Upper lobe of left lung (tissue), 6 donors: ENCODE data around the gene PRSS8. TPM values are rescaled to one million over a fixed set of nuclear protein-coding genes. Genes with fewer than 3 reads are reported as not detected.
A peak's percentile ranks its signal among the peaks of the same experiment; 100 is the strongest.

Experiments
- ATAC-seq, 2 donors: fragments of 200-7000 bp; cut with Tn5 transposase; one replicate each; pipeline ENCODE4 v1.9.1; 2022; ENCODE audit warnings: mild to moderate bottlenecking in 2 of 2, moderate library complexity in 2 of 2; ENCODE audit not compliant: low FRiP score in 2 of 2
- DNase-seq, 2 donors: peaks; one replicate each; pipeline ENCODE4 v3.0.0-alpha.2; 2019 to 2020
- H3K27ac ChIP-seq, 4 donors: fragments of 200-600 bp; sonication (generic); one replicate each; pipeline ENCODE4 v1.5.1; 2016 to 2019
- H3K27me3 ChIP-seq, 4 donors: fragments of 200-600 bp; sonication (generic); one replicate each; pipeline ENCODE4 v1.5.1; 2017 to 2019
- H3K36me3 ChIP-seq, 4 donors: fragments of 200-600 bp; sonication (generic); one replicate each; pipeline ENCODE4 v1.5.1; 2016 to 2019
- H3K4me1 ChIP-seq, 4 donors: fragments of 200-600 bp; sonication (generic); one replicate each; pipeline ENCODE4 v1.5.1; 2018 to 2019
- H3K4me3 ChIP-seq, 4 donors: fragments of 200-600 bp; sonication (generic); one replicate each; pipeline ENCODE4 v1.5.1; 2017 to 2019; ENCODE audit warnings: mild to moderate bottlenecking in 2 of 4, moderate library complexity in 1 of 4
- H3K9me3 ChIP-seq, 4 donors: fragments of 200-600 bp; sonication (generic); one replicate each; pipeline ENCODE4 v1.5.1; 2018 to 2019
- CTCF ChIP-seq, 6 experiments: fragments of 450-650 bp in 4 of 6; fragments of 200-600 bp in 2 of 6; sonication (generic) in 2 of 6; IDR thresholded peaks; one replicate each; pipeline ENCODE4 v1.5.1; 2016 to 2019; ENCODE audit warnings: antibody characterized with exemption in 6 of 6
- EP300 ChIP-seq, 4 donors: sonication (generic); formaldehyde crosslinking; IDR thresholded peaks; one replicate each; pipeline ENCODE4 v1.5.1; 2017; ENCODE audit warnings: antibody characterized with exemption in 4 of 4, control low read depth in 2 of 4
- POLR2A ChIP-seq, 4 donors: fragments of 450-650 bp; IDR thresholded peaks; one replicate each; pipeline ENCODE4 v1.5.1; 2016 to 2017; ENCODE audit warnings: antibody characterized with exemption in 4 of 4, mild to moderate bottlenecking in 2 of 4
- POLR2AphosphoS5 ChIP-seq, 2 donors: sonication (generic); formaldehyde crosslinking; IDR thresholded peaks; one replicate each; pipeline ENCODE4 v1.5.1; 2017; ENCODE audit warnings: antibody characterized with exemption in 2 of 2
- WGBS, 2 donors: methylation state at CpG; one replicate each; pipeline ENCODE4 v1.1.5; 2017 to 2018; 5-methylcytosine and 5-hydroxymethylcytosine counted together
- total RNA-seq, 6 donors: library from RNA; depleted of rRNA in 4 of 6; stranded (reverse); fragments of >200 nt in 4 of 6; gene quantifications; one replicate each; pipeline versions ENCODE4 v1.1.0 to v1.2.1, GENCODE V29; 2016 to 2021
- donor health status: DM: no; HTN: no; CAD: no; lungs with moderate emphysema.
- donor health status: DM: no; HTN: yes; CAD: no; lungs with severe emphysema.

PRSS8 gene
- 100 to 1,000 TPM in 3 of 6 donors, 10 to 100 TPM in 3; 59.7 to 155 (median 109) TPM for total RNA-seq

- peak; percentile 91 to 95 for DNase-seq
- ATAC-seq = peak; percentile 39 to 76
- Histone ChIP-seq H3K27ac (peak within 1 kb of the TSS; percentile 81 to 91 (median 88)), H3K9me3 (no peaks in the 10 kb centered on the region), H3K27me3 (no peaks in the 10 kb centered on the region), H3K36me3 (peaks cover 0 to 21% (median 19%) of the 10 kb centered on the region in 4 donors), H3K4me3 (peak within 1 kb of the TSS in 3 of 4 donors; percentile 53 to 62 (median 54)), H3K4me1 (peaks cover 7 to 66% (median 29%) of the 10 kb centered on the region in 4 donors)
- WGBS, 2 donors = 55 to 57% methylated on average over 11 to 21 of the region's 22 CpGs
- no peak for TF ChIP-seq CTCF (IDR thresholded peaks at IDR 0.05)
- peak in 1 of 4 donors; percentile 52 for TF ChIP-seq EP300 (IDR thresholded peaks at IDR 0.05)
- peak in 3 of 4 donors; percentile 68 to 90 (median 87) for TF ChIP-seq POLR2A (IDR thresholded peaks at IDR 0.05)
- TF ChIP-seq POLR2AphosphoS5 (IDR thresholded peaks at IDR 0.05) = peak; percentile 63 to 84
Observed at GRCh38 chr16:31135535-31136286, at the start of gene PRSS8. TSS of gene PRSS8 (minus strand) at chr16:31135727. CDS start at chr16:31135498, 229 bp downstream.

- H3K27me3 ChIP-seq = no peaks in the 10 kb centered on the region
- H3K36me3 ChIP-seq = peaks cover 57 to 79% (median 67%) of the 10 kb centered on the region in 4 donors
- peaks cover 29 to 51% (median 36%) of the 10 kb centered on the region in 4 donors for H3K4me1 ChIP-seq
- no peak for TF ChIP-seq EP300 (IDR thresholded peaks at IDR 0.05)
- no peak for TF ChIP-seq POLR2AphosphoS5 (IDR thresholded peaks at IDR 0.05)
- TF ChIP-seq POLR2A (IDR thresholded peaks at IDR 0.05) = no peak
- TF ChIP-seq CTCF (IDR thresholded peaks at IDR 0.05) = no peak
- ATAC-seq = no peak
- peak in 1 of 2 donors; percentile 77 for DNase-seq
- H3K9me3 ChIP-seq = no peaks in the 10 kb centered on the region
- no peak overlapping the region for H3K27ac ChIP-seq
- no peak overlapping the region for H3K4me3 ChIP-seq
- WGBS, 2 donors = 92 to 96% methylated on average over 14 of the region's 14 CpGs
Observed at GRCh38 chr16:31184888-31185287, 49.4 kb upstream of the PRSS8 start.

GRCh38 chr16:31183432-31184428 is 48.2 kb upstream of the PRSS8 start:
- peaks cover 45 to 67% (median 55%) of the 10 kb centered on the region in 4 donors for H3K36me3 ChIP-seq
- ATAC-seq (no peak), DNase-seq (no peak)
- H3K4me3 ChIP-seq = no peak overlapping the region
- H3K27ac ChIP-seq = no peak overlapping the region
- 81 to 84% methylated on average over 10 of the region's 10 CpGs for WGBS, 2 donors
- no peaks in the 10 kb centered on the region for H3K9me3 ChIP-seq
- peaks cover 34 to 58% (median 39%) of the 10 kb centered on the region in 4 donors for H3K4me1 ChIP-seq
- TF ChIP-seq CTCF (IDR thresholded peaks at IDR 0.05) (no peak), POLR2AphosphoS5 (IDR thresholded peaks at IDR 0.05) (no peak), EP300 (IDR thresholded peaks at IDR 0.05) (no peak), POLR2A (IDR thresholded peaks at IDR 0.05) (no peak)
- no peaks in the 10 kb centered on the region for H3K27me3 ChIP-seq

GRCh38 chr16:31182391-31182790 is 46.9 kb upstream of the PRSS8 start:
- Histone ChIP-seq H3K27me3 (no peaks in the 10 kb centered on the region), H3K4me3 (peak overlapping the region in 3 of 4 donors; percentile 71 to 94 (median 82)), H3K4me1 (peaks cover 40 to 65% (median 42%) of the 10 kb centered on the region in 4 donors), H3K27ac (peak overlapping the region in 2 of 4 donors; percentile 19 to 98), H3K36me3 (peaks cover 34 to 54% (median 44%) of the 10 kb centered on the region in 4 donors), H3K9me3 (no peaks in the 10 kb centered on the region)
- 33 to 48% methylated on average over 7 of the region's 7 CpGs for WGBS, 2 donors
- ATAC-seq (no peak), DNase-seq (no peak)
- TF ChIP-seq CTCF (IDR thresholded peaks at IDR 0.05) = no peak
- TF ChIP-seq POLR2A (IDR thresholded peaks at IDR 0.05) = no peak
- no peak for TF ChIP-seq EP300 (IDR thresholded peaks at IDR 0.05)
- no peak for TF ChIP-seq POLR2AphosphoS5 (IDR thresholded peaks at IDR 0.05)
